H1 (cell line): Measurements from ENCODE around the gene ARG2.

ENCODE experiments used
- BRCA1 ChIP-seq: IDR thresholded peaks from 2 replicates; pipeline ENCODE4 v1.6.1; 2012; ENCODE audit warnings: low read depth, low read length, improper control_type of control experiment
- CBX5 ChIP-seq: fragments of 300-800, 300-1000 bp; sonication (generic); IDR thresholded peaks from 2 replicates; pipeline ENCODE4 v1.7.1; 2016; ENCODE audit warnings: antibody characterized with exemption, low read length, low read depth
- EZH2 ChIP-seq: fragments of 200-600 bp; sonication (generic); IDR thresholded peaks from 2 replicates; pipeline ENCODE4 v1.7.1; 2012; ENCODE audit warnings: low read depth, mild to moderate bottlenecking, moderate library complexity, low read length, inconsistent platforms; ENCODE audit not compliant: severe bottlenecking
- JUN ChIP-seq: IDR thresholded peaks from 2 replicates; pipeline ENCODE4 v1.6.1; 2011; ENCODE audit warnings: low read depth, mild to moderate bottlenecking, improper control_type of control experiment, low read length
- POLR2AphosphoS5 ChIP-seq: IDR thresholded peaks from 2 replicates; pipeline ENCODE4 v1.6.1; 2011; ENCODE audit warnings: low read depth, low read length
- RAD21 ChIP-seq, 2 experiments: IDR thresholded peaks in 1 of 2; conservative IDR thresholded peaks in 1 of 2; 2 replicates each; pipeline ENCODE4 v1.6.1; 2011; ENCODE audit warnings: low read depth in 2 of 2, low read length in 2 of 2, improper control_type of control experiment in 1 of 2, inconsistent platforms in 1 of 2, mild to moderate bottlenecking in 1 of 2, moderate library complexity in 1 of 2
- SAP30 ChIP-seq: fragments of 300-600 bp; sonication (generic); IDR thresholded peaks from 2 replicates; pipeline ENCODE4 v1.7.1; 2012; ENCODE audit warnings: low read length, moderate library complexity, mild to moderate bottlenecking, inconsistent platforms; ENCODE audit not compliant: insufficient read depth, insufficient replicate concordance
- YY1 ChIP-seq: IDR thresholded peaks from 2 replicates; pipeline ENCODE4 v1.6.1; 2011; ENCODE audit warnings: low read depth, mild to moderate bottlenecking, low read length
- TF ChIP-seq, protein P1 (sequence below), 3 experiments: IDR thresholded peaks; 1 replicate in 2 of 3; 2 replicates in 1 of 3; pipeline versions ENCODE4 v1.5.1 to v1.6.1; 2011; ENCODE audit warnings: low read length in 3 of 3, mild to moderate bottlenecking in 3 of 3, inconsistent platforms in 2 of 3, low read depth in 1 of 3, moderate library complexity in 1 of 3; ENCODE audit not compliant: insufficient read depth in 1 of 3; ENCODE audit errors: control extremely low read depth in 1 of 3

DNA sequence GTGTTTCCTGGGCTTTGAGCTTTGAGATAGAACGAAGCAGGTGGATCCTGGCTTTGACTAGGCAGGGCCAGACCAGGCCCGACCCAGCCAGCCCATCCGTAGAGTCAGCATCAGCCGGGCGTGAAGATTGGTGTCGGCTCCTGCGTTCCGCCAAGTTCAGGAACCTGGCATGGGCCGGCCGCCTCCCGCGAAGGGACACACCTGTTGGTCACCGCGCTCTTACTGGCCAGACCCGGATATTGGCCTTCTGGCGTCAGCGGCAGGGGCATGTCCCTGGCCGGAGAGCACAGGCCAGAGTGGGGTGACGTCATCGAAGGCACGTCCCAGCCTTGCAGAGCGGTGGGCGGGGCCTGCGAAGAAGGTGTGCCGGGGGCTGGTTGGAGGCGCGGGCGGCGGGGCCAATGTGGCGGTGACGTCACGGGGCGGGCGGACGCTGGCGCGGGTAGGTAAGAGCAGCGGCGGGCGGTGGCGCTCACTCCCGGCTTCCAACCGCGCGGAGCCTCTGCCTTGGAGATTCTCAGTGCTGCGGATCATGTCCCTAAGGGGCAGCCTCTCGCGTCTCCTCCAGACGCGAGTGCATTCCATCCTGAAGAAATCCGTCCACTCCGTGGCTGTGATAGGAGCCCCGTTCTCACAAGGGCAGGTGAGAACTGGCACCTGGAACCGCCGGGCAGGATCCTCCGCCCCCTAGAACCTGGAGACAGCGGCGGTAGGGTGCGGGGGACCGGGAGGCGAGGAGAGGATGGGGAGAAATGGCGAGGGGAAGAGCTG, at the start of gene ARG2:
- TF ChIP-seq YY1 (no peak), BRCA1 (no peak), POLR2AphosphoS5 (peak; percentile 74), CBX5 (no peak), RAD21 (IDR thresholded peaks at IDR 0.05 in 1 of 2, conservative IDR thresholded peaks at IDR 0.05 in 1 of 2; ENCODE audit: low read depth in 2 of 2, low read length in 2 of 2) (no peak), EZH2 (no peak), SAP30 (no peak), JUN (peak; percentile 93)
- TF ChIP-seq, protein P1, sequence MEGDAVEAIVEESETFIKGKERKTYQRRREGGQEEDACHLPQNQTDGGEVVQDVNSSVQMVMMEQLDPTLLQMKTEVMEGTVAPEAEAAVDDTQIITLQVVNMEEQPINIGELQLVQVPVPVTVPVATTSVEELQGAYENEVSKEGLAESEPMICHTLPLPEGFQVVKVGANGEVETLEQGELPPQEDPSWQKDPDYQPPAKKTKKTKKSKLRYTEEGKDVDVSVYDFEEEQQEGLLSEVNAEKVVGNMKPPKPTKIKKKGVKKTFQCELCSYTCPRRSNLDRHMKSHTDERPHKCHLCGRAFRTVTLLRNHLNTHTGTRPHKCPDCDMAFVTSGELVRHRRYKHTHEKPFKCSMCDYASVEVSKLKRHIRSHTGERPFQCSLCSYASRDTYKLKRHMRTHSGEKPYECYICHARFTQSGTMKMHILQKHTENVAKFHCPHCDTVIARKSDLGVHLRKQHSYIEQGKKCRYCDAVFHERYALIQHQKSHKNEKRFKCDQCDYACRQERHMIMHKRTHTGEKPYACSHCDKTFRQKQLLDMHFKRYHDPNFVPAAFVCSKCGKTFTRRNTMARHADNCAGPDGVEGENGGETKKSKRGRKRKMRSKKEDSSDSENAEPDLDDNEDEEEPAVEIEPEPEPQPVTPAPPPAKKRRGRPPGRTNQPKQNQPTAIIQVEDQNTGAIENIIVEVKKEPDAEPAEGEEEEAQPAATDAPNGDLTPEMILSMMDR (IDR thresholded peaks at IDR 0.05; ENCODE audit: control extremely low read depth in 1 of 3, insufficient read depth in 1 of 3, low read depth in 1 of 3, low read length in 3 of 3) = peak in 2 of 3 experiments; percentile 5 to 17; a peak in 2 of 4 replicates
